Eye (tissue), 1 donor: Measurements from ENCODE around the gene DARS1.

Source experiments
- DNase-seq: peaks from one replicate; pipeline ENCODE4 v3.0.0-alpha.2; 2015

The DARS1 gene

DNA sequence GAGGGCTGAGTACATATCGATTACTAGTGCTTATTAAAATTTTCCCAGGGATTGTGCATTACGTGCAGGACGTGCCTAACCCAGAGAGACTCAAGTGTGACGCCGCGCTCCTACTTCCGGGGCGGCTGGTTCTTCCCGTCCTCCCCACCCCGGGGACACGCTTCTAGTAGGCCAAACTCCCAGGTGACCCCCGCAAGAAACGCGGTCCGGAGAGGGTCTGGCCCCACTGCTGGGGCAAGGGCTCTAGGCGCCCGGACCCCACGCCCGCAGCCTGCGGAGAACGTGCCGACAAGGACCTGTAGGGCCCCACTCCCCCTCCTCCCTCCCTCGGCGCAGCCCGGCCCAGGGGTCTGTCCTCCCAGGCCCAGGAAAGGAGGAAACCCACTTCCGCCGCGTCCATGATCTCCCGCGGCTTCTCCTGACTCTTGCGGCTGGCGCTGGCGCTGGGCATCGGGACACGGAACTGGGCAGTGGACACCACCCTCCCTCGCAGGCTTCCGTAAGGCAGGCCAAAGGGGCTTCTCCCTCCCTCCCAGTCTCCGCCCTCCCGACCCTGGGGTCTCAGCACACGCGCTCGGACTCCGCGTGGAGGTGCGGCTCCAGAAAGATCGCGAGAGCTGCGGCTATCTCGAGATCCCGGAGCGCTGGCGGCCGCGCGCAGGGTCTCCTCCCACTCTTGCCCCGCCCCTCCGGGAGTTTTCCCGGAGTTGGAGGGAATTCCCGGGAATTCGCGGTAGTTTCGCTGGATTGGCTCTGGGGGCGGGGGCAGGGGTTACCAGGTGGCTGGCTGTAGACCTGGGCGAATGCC lies at the start of gene DARS1:
TSS of gene DARS1 (minus strand) at position 609 of the 808 bp plus-strand sequence. CDS start at position 451, 158 bp downstream.
- DNase-seq, result peak; percentile 98

DNA sequence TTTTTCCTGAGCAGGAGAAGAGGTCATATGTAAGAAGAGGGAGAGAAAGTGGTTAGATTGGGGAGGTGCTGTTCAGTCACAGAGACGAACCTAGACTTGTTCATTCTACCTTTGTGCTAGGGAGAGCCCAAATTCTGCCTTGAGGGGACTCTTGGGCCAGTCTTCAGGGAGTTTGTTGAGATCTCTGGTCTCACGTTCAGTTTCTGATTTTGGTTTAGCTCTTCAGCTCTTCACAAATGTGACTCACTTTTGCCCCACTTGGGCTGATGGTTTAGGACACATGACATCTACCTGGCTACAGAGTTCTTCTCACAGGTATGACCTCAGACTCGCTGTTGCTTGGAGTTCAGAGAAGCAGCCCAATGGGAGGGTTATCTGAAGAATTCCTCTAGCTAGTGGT lies 49.2 kb upstream of the DARS1 start:
- no peak for DNase-seq

DNA sequence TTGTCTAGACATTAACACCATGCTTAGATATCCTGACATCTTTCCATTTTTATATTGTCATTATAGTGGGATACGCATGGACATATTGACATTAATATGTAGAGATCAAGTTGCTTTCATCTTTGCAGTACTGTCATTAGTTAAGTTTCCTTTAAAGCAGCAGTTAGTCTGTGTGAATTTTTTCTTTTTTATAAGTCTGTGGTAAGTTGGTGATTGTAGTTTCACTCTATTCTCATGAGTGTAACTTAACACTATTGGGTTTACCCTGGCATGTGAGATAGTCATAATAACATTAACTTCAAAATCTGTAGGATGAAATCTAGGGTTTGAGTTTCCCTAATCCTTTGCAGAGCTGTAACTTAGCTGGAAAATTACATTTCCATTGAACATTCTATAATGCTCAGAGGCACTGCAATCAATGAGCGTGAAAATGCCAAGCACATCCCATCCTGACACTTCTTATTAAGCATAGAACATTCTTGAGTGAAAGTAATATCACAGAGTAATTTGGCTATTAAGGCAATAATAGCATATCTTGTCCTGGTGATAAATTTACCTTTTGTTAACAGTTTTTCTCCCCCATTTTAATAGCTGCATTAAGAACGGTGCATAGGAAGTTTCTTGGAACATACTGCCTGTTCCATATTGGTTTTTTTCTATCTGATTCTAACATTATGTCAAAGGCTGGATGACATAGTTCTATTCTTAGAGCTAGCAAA lies 47.5 kb upstream of the DARS1 start:
- peak; percentile 53 for DNase-seq

DNA sequence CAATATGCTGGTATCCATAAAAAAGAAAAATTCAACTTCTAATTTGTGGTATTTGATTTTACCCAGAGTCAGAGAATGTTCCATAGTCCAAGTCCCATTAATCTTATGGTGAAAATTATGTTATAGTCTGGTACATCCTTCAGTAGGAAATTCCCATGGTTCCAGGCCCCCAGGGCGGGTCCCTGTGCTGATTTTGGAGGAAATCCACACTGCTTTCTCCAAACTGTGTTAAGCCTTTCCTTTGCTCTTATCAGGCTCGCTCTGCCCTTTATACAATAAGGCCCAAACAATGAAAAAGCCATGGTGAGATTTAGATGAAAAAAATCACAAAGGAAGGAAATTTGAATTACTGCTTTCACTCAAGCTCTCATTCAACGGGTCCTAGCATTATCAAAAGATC lies 46.8 kb upstream of the DARS1 start:
- DNase-seq, result no peak

DNA sequence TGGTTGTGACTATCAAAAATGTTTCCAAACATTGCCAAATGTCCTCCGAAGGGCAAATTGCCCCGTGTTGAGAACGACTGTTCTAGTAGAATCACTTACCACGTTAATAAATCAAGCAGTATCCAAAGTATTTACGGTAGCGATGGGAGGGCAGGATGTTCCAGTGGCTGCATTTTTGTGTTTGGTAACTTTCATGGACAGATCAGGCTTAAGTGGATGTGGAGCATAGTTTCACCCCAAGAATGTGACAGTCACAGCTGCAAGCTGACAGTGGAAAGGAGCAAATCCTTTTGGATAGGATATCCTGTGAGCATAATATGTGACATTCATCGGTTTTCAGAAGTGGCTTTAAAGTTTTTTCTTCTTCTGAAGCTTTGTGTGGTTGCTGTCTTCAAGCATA lies 46.3 kb upstream of the DARS1 start:
- peak; percentile 17 for DNase-seq

DNA sequence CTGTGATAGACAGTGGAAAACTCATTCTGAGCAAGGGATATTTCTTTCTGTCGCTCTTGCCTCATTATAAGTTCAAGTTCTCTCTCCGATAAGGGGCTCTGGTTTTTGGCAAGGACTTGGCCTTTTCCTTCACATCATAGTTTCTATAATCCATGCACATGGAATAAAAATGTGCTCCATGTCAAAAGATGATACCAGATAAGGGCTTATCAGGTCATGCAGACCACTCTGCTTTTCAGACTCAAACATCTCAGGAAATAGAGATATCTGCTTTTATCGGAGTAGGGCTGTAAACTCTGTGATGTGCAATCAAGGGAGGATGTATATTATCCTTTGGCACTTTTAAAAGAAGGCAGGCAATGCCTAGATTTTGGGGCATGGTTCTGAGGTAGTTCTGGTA lies 45.0 kb upstream of the DARS1 start:
- no peak for DNase-seq

DNA sequence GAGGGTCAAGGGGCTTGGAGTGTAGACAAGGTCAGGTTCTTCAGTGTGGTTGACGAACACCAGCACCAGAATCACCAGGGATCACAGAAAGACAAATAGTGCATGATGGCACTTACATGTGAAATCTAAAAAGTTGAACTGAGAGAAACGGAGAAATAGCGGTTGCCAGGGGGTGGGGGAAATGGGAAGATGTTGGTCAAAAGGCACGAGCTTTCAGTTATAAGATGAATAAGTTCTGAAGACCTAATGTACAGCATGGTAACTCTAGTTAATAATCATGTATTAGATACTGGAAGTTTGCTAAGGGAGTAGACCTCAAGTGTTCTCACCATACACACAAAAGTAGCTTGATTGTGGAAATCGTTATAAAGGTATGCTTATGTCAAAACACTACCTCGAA lies 43.7 kb upstream of the DARS1 start:
- no peak for DNase-seq

DNA sequence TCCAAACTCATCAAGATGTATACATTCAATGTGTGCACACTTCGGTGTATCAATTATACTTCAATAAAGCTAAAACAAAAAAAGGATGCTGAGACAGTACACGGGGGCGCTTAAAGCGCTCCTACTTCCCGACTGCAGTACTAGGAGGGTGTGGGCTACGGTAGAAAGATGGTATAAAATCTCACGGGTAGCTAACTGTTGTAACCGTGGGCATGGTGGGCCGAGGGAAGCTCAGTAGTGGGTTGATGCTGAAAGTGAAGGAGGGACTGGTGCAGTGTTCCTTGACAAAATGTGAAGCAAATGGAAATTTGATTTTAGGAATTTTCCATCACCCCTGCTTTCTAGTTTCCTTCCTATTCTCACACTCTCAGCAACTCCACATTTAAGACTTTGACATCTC lies 42.6 kb upstream of the DARS1 start:
- no peak for DNase-seq

DNA sequence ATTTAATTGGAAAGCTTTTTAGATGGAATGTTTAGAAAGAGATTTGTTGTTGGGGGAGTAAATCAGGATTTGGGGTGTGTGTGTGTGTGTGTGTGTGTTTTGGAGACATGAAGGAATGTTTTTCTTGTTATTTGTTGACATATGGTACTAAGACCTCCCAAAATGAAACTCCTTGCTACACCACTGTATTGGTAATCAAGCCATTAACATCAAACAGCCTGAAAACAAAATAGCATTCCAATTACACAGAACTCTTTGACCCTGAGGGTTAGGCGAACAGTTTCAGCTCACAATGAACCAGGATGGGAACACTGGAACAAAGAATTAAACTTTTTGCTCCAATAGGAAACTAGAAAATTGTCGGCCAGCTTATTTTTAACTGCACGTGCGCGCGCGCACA lies 41.7 kb upstream of the DARS1 start:
- DNase-seq, result no peak

DNA sequence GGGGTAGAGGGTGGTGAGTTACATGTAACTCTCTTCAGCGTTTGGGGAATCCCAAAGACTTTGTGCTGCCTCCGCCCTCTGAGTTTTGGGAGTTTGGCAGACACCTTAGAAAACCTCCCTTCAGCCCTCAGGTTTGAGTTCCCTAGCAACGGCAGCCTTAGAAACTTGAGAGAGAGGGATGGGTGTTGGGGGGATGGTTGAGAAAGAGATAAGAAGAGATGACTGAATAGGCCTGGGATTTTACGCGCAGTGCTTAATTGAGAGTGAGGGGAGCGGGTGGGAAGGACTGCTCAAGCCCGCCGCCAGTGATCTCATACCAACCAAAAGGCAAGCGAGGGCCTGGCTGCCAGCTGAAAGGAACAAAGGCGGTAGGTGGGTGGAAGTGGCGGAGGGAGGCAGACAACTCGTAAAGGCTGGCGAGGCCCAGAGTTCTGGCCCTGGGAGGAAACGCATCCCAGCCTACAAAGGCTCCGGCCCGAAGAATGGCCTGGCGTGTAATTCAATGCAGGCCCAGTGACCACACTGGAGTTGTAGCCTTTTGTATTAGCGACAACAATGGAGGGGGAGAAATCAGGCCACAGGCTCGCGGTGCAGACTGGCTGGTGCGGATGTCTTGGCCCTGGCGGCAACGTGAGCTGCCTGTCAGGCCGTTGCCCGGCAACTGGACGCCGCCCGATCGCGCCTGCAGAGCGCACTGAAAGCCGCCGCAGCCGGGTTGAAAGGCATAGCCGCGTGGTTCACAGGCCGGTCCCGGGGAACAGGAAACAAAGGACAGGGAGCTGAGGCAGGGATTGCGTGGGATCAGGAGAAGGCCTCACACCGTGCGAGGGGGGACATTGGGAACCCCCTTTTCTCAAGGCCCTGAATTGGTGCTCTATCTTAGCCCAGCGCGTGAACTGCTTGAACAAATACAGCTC lies 39.9 kb upstream of the DARS1 start:
- peak; percentile 96 for DNase-seq

DNA sequence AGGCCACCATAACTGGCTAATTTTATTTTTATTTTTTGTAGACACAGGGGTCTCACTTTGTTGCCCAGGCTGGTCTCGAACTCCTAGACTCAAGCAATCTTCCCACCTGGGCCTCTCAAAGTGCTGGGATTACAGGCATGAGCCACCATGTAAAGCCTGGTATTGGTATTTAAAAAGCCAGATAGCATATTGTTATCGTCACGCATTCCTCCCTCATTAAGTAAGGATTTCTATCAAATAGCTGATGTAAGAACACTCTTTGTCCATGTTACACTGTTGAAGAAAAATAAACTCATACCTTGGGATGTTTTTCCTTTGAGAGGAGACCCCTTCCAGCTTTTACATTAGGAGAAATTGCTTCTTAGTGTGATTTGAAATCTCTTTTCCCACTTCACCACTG lies 39.2 kb upstream of the DARS1 start:
- DNase-seq, result no peak

DNA sequence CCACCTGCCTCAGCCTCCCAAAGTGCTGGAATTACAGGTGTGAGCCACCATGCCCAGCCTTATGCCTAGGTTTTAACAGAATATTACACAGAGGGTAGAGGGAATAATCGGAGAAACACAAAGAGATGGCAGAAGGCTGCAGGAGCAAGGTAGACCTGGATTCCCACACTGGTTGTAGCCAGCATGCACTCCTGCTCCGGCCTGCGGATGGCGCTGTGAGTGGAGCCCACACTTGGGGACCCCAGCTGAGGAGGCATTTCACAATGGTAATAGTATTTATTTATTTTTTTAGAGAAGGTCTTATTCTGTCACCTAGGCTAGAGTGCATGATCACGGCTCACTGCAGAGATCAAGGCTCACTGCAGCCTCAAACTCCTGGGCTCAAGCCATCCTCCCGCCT lies 38.8 kb upstream of the DARS1 start:
- no peak for DNase-seq

DNA sequence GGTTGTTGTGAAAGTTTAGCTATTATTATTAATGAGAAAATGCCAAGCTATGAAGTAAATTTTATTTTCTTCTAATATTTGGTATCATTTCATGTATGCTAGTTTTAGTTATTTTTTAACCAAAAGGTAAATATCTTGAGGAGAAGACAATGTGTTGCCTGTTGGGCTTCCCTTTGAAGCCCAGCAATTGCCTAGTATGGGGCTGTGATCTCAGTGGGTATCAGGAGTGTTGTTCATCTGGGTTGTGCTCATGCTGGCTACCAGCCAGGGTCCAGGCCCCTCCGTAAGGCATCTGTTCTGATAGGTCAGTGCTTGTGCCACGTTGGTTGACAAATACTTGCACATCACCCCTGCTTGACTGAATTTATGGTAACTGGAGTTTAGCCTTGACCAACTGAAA lies 38.0 kb upstream of the DARS1 start:
- DNase-seq, result no peak

DNA sequence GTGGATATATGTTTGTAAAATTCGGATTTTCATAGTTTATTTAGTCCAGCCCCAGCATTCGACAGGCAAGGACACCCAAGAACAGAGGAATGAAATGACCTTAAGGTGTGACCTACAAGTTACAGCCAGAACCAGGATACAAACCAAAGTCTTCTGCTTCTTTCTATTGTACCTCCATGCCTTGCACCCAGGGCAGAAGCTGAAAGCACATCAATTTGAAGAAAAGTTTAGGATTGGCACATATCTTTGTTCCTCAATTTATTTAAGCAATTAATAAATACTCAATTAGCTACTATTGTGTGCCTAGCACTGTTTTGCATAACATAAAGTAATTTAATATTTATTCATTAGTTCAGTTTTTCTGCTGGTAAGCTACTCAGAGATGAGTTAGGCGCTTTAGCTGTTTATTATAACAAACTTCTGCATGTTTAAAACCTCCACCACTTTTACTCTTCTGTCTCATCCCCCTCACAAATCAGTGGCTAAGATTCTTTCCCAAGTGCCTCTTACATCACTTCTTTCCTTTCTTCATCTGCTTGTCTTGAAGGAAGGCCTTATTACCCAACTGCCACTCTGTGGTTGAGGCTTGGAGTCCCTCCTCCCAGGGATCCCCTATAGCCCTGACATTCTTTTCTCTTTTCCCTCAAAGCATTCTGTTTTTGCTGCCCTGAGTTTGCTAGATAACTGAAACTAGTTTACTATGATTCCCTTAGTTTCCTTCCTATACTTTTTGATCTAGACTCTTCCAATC lies 37.1 kb upstream of the DARS1 start:
- no peak for DNase-seq

DNA sequence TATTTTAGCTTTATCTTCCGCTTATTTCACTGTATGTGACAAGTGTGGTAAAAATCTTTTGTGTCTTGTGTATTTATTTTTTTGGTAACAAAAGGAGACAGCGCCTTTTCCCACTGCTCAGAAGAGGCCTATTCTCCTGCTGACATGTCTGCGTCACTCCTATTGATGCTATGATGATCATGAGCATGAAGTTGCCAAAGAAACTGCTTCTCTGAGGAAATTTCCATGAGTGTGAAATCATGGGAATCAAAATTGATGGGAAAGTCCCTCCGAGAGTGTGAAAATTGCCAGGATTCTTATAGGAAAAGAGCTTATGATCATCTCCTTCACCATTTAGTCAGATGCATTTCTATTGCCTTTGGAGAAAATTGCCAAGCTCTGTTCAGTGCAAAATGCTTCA lies 36.5 kb upstream of the DARS1 start:
- DNase-seq, result no peak

DNA sequence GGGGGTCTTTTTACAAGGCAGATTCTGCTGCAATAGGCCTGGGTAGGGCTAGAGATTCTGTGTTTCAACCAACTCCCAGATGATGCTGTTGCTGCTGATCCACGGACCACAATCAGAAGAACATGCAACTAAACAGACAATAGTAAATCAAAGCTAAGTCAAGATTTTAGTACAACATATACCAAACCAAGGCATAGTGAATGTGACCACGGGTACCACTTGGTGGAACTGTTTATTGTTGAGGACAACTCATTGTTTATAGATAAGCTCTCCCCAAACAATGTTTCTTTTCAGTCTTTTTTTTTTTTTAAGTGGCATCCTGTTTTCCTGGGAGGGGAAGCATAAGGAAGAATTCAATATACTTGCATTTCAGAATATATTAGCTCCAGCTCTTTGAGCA lies 36.0 kb upstream of the DARS1 start:
- no peak for DNase-seq

DNA sequence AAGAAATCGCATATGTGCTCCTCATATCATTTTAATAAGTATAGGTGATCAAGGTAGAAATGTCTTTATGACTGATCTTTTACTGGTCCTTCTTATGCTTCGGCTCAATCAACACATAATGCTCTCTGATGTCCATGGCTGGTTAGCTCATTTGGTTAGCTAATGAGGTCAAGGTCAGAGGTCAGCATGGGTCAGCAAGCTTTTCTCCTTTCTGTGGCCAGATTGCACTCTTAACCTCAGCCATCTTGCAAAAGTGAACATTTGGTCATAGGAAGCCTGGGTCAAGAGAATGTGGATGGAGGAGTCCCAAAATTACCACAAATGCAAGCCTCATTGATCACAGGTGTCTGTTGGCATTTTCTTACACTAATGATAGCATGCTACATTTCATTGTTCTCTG lies 35.4 kb upstream of the DARS1 start:
- DNase-seq, result no peak

DNA sequence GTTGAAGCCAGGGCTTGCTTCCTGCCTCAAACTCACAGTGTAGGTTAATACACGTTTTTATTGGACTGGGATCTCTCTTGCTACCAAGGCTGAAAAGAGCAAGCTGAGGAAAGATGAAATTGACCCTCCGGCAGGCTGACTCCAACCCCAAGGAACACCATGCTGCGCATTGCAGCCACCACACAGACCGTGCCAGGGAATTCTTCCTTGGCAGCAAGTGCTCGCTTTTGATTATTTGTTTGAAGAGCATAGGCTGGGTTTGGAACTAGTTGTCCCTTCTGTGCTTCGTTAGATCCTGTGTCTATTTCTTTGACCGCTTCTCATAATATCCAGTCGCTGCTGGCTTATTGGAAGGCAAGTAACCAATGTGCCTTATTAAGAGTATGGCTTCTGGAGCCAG lies 34.4 kb upstream of the DARS1 start:
- DNase-seq, result no peak

DNA sequence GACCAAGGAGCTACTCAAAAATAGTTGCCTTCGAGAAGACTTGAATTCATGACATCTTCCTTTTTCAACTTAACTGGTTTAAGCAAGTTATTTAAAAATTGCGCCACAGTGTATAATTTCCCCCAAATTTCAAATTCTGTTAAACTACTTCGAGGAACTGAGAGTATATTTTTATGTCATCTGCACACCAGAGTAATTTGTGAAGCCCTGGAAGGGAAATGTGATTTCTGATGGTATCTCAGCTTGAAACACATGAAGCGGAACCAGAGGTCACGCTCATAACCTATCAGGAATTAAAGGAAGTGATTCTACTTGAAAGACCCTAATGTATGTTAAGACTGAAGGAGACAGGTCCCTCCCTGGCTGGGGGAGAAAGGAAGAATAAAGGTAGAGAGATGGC lies 33.9 kb upstream of the DARS1 start:
- no peak for DNase-seq

DNA sequence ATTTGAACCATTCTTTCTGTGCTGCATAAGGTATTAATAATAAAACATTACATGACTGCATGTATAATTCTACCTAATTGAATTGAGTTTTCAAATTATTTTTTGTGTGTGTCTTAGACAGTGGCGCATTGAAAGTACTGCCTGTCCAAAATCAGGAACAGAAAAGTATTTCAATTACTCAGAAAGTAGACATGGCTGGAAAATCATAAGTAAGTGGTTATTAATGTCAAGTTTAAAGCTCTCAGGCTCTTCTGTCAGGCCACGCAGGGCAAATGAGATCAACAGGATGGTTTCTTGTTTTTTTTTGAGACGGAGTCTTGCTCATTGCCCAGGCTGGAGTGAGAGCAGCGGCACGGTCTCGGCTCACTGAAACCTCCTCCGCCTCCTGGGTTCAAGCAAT lies 32.4 kb upstream of the DARS1 start:
- DNase-seq, result no peak

DNA sequence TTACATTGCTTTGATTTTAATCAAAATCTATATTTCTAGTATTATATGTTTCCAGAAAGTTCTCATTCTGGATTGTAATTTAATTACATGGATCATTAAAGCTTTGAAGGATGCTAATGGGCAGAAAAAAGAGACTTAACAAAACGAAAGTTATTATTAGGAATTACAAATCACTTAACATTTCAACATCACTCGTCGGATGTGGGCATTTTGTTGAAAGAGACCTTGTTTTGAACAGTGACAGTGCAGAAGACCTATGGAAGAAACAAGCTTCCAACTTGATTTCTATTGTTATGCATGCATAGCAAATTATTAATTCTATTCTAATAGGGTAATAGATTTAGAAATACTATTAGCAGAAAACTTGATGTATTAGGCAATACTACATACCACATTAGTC lies 31.4 kb upstream of the DARS1 start:
- DNase-seq, result no peak

DNA sequence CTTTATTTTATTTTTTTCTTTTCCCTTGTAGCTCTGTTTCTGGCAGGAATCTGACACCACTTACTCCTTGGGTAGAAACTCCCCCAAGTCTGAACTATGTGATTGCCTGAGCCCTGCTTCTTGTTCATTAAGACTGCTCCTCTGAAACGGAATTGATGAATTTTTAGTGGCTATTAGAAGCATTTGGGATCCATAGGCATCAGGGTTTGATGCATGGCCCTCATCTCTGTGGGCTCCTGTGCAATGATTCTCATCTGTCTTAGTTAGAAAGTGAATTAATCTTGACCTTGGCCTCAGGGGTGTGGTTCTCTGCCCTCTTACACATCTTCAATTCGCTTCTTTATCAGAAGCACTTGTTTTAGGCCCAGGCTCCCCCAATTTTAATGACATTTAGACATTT lies 31.0 kb upstream of the DARS1 start:
- peak; percentile 67 for DNase-seq

DNA sequence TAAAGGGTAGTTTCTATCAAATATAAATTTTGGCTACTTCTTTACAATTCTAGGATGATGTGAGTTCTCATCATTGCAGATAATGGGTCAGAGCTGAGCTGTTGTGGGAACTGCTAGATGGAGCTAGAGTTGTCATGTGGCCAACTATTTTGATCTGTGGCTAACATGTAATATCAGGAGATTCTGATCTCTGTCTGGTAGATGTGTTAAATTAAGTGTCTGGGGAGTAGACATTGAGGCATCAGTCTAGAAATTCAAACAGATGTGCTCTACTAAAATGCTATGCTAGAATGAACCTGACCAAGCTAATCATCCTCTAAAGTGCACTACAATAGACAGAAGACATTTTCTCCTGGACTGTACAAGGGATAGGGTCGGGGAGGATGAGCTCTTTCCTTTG lies 30.3 kb upstream of the DARS1 start:
- DNase-seq, result peak; percentile 95
